ENCODE data around the gene CTSL. TPM values are rescaled to one million over a fixed set of nuclear protein-coding genes. Genes with fewer than 3 reads are reported as not detected.

The CTSL gene
- total and polyA plus RNA-seq, 4 donors = 156 to 210 (median 180) TPM

GRCh38 chr9:87694236-87694755, 31.6 kb upstream of the CTSL start:
- Histone ChIP-seq H3K27me3 (ENCODE audit: control insufficient read depth in 4 of 4, insufficient read depth in 4 of 4, low read length in 3 of 4) (no peaks in the 10 kb centered on the region), H3K4me1 (ENCODE audit: control insufficient read depth in 4 of 4, insufficient read depth in 4 of 4, low read length in 3 of 4) (no peaks in the 10 kb centered on the region), H3K27ac (ENCODE audit: low read depth in 1 of 2, low read length in 2 of 2) (no peak overlapping the region), H3K36me3 (ENCODE audit: control insufficient read depth in 4 of 4, insufficient read depth in 3 of 4, low read depth in 1 of 4, low read length in 3 of 4) (peaks cover 3 to 37% (median 20%) of the 10 kb centered on the region in 4 donors), H3K9ac (ENCODE audit: low read depth in 1 of 2, low read length in 2 of 2) (no peak overlapping the region), H3K9me3 (ENCODE audit: control insufficient read depth in 4 of 4, low read length in 3 of 4) (no peaks in the 10 kb centered on the region), H3K4me3 (ENCODE audit: low read depth in 1 of 3, low read length in 3 of 3) (no peak overlapping the region)
- no peak for DNase-seq (ENCODE audit: low spot score)
- TF ChIP-seq RXRA (IDR thresholded peaks at IDR 0.05) (no peak), MAX (IDR thresholded peaks at IDR 0.05) (no peak), ZBTB33 (IDR thresholded peaks at IDR 0.05) (no peak), HNF4A (conservative IDR thresholded peaks at IDR 0.05) (no peak), FOXA2 (IDR thresholded peaks at IDR 0.05) (no peak), ATF3 (IDR thresholded peaks at IDR 0.05) (no peak), JUND (IDR thresholded peaks at IDR 0.05) (no peak), CTCF (IDR thresholded peaks at IDR 0.05; ENCODE audit: low read depth, low read length, missing input control) (no peak), EGR1 (IDR thresholded peaks at IDR 0.05; ENCODE audit: low read depth in 2 of 2) (no peak), SP1 (IDR thresholded peaks at IDR 0.05) (no peak), GABPA (IDR thresholded peaks at IDR 0.05 in 1 of 2, conservative IDR thresholded peaks at IDR 0.05 in 1 of 2) (no peak), YY1 (IDR thresholded peaks at IDR 0.05) (no peak), REST (IDR thresholded peaks at IDR 0.05) (no peak), RAD21 (IDR thresholded peaks at IDR 0.05) (no peak), HNF4G (IDR thresholded peaks at IDR 0.05) (no peak), FOXA1 (IDR thresholded peaks at IDR 0.05) (no peak), TAF1 (conservative IDR thresholded peaks at IDR 0.05) (no peak)
- 97% methylated on average over 3 of the region's 3 CpGs for WGBS

All from liver (tissue), 9 donors.